Muscle of arm (tissue), 12 donors: ENCODE results near the gene ZFP1. TPM values are rescaled to one million over a fixed set of nuclear protein-coding genes. Genes with fewer than 3 reads are reported as not detected.
"Not testable (repeated sequence)": the region's sequence is repeated elsewhere in the genome, so short reads cannot be mapped to it uniquely, and the experiment has no call there.

ENCODE experiments used
- DNase-seq: peaks from one replicate; pipeline ENCODE4 v3.0.0-alpha.2; 2013
- polyA plus RNA-seq, 12 donors: library from polyadenylated mRNA; unstranded; fragments of 120-200 nt; gene quantifications; one replicate each; pipeline ENCODE4 v1.2.1, GENCODE V29; 2013; ENCODE audit not compliant: insufficient read length in 12 of 12

ZFP1 gene
- polyA plus RNA-seq, 12 donors: 8.5 to 19.6 (median 14.0) TPM; not detected in 1

GRCh38 chr16:75202069-75202590, 53.8 kb downstream of the ZFP1 start:
- DNase-seq: no peak

GRCh38 chr16:75203096-75203495, 54.8 kb downstream of the ZFP1 start:
- DNase-seq: no peak

GRCh38 chr16:75203667-75204409, 55.5 kb downstream of the ZFP1 start:
- no peak for DNase-seq

GRCh38 chr16:75204410-75204758, 56.1 kb downstream of the ZFP1 start:
- no peak for DNase-seq

GRCh38 chr16:75204905-75205304, 56.6 kb downstream of the ZFP1 start:
- not testable (repeated sequence) for DNase-seq

GRCh38 chr16:75205438-75205837, 57.1 kb downstream of the ZFP1 start:
- DNase-seq: not testable (repeated sequence)

- DNase-seq: not testable (repeated sequence)
Observed at GRCh38 chr16:75205961-75206748, 57.8 kb downstream of the ZFP1 start.

- no peak for DNase-seq
Observed at GRCh38 chr16:75206749-75207451, 58.6 kb downstream of the ZFP1 start, which contains the start of gene CTRB2. Gene CTRB2 (minus strand): TSS chr16:75207161. CDS start chr16:75207141, 20 bp downstream.

- no peak for DNase-seq
Observed at GRCh38 chr16:75207831-75208230, 59.5 kb downstream of the ZFP1 start.

GRCh38 chr16:75208242-75208825, 60.0 kb downstream of the ZFP1 start:
- no peak for DNase-seq

GRCh38 chr16:75208861-75209505, 60.7 kb downstream of the ZFP1 start:
- DNase-seq: no peak

GRCh38 chr16:75209514-75209913, 61.2 kb downstream of the ZFP1 start:
- not testable (repeated sequence) for DNase-seq

GRCh38 chr16:75209944-75210343, 61.6 kb downstream of the ZFP1 start:
- DNase-seq: no peak

- DNase-seq: not testable (repeated sequence)
Observed at GRCh38 chr16:75211286-75211685, 63.0 kb downstream of the ZFP1 start.

GRCh38 chr16:75216127-75216526, 67.8 kb downstream of the ZFP1 start:
- DNase-seq: no peak

GRCh38 chr16:75216576-75216975, 68.3 kb downstream of the ZFP1 start:
- no peak for DNase-seq

- DNase-seq: no peak
Observed at GRCh38 chr16:75217389-75217851, 69.1 kb downstream of the ZFP1 start.

GRCh38 chr16:75218256-75219076, 70.1 kb downstream of the ZFP1 start, which contains the start of gene CTRB1:
Gene CTRB1 (plus strand): TSS chr16:75218988. CDS start chr16:75219008, 20 bp downstream.
- no peak for DNase-seq

- DNase-seq: no peak
Observed at GRCh38 chr16:75219088-75219487, 70.8 kb downstream of the ZFP1 start.

GRCh38 chr16:75219838-75220237, 71.5 kb downstream of the ZFP1 start:
- DNase-seq: no peak
